WERI-Rb-1 (cell line): ENCODE results near the gene SHROOM3.

Source experiments
- DNase-seq: peaks from one replicate; pipeline ENCODE4 v3.0.0-alpha.2; 2020
- H3K27ac ChIP-seq: fragments of 250-450 bp; sonication (Bioruptor Pico); 2 replicates; pipeline ENCODE4 v1.5.1; 2020; ENCODE audit warnings: mild to moderate bottlenecking, moderate library complexity
- H3K27me3 ChIP-seq: fragments of 250-450 bp; sonication (Bioruptor Pico); 2 replicates; pipeline ENCODE4 v1.5.1; 2021; ENCODE audit warnings: mild to moderate bottlenecking, low read depth, moderate library complexity; ENCODE audit not compliant: insufficient read depth, severe bottlenecking
- H3K36me3 ChIP-seq: fragments of 250-450 bp; sonication (Bioruptor Pico); 2 replicates; pipeline ENCODE4 v1.5.1; 2020; ENCODE audit warnings: mild to moderate bottlenecking, moderate library complexity
- H3K4me3 ChIP-seq: 2 replicates; pipeline ENCODE4 v1.5.1; 2011; ENCODE audit warnings: low read depth, mild to moderate bottlenecking, control low read depth, low read length
- H3K9me3 ChIP-seq: fragments of 250-450 bp; sonication (Bioruptor Pico); 2 replicates; pipeline ENCODE4 v1.5.1; 2021; ENCODE audit warnings: mild to moderate bottlenecking, moderate library complexity; ENCODE audit not compliant: severe bottlenecking
- TF ChIP-seq, protein P1 (sequence below): IDR thresholded peaks from 2 replicates; pipeline ENCODE4 v1.5.1; 2011; ENCODE audit warnings: low read depth, mild to moderate bottlenecking, control low read depth, inconsistent platforms, low read length

The SHROOM3 gene

DNA sequence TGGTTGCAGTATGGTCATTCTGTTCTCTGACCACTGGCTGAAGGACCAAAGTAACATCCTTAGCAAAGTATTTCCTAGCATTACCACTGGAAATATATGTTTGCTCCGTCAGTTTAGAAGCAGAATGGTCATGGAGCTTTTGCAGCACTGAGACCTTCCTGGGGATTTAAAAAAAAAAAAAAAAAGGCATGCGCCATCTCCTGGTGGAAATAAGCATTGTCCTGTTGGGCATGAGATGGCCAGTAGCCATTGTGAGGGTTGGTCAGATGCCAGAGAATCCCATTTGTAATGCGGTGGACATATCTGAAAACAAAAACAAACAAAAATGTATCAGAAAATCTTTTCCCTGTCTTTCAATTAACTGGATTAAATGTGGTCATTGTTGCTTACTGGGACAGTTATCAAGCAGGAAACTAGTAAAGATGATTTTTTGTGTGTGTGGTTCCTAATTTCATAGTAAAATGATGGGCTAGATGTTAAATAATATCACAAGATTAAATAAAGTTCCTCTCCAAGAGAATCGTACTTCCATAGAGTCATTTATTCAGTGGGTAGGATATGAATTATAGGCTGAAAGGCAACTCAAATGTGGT lies 323.4 kb downstream of the SHROOM3 start:
- Histone ChIP-seq H3K27me3 (no peaks in the 10 kb centered on the region), H3K27ac (no peak overlapping the region), H3K4me3 (no peak overlapping the region), H3K36me3 (peaks cover 19% of the 10 kb centered on the region), H3K9me3 (no peaks in the 10 kb centered on the region)
- DNase-seq: no peak
- TF ChIP-seq, protein P1, sequence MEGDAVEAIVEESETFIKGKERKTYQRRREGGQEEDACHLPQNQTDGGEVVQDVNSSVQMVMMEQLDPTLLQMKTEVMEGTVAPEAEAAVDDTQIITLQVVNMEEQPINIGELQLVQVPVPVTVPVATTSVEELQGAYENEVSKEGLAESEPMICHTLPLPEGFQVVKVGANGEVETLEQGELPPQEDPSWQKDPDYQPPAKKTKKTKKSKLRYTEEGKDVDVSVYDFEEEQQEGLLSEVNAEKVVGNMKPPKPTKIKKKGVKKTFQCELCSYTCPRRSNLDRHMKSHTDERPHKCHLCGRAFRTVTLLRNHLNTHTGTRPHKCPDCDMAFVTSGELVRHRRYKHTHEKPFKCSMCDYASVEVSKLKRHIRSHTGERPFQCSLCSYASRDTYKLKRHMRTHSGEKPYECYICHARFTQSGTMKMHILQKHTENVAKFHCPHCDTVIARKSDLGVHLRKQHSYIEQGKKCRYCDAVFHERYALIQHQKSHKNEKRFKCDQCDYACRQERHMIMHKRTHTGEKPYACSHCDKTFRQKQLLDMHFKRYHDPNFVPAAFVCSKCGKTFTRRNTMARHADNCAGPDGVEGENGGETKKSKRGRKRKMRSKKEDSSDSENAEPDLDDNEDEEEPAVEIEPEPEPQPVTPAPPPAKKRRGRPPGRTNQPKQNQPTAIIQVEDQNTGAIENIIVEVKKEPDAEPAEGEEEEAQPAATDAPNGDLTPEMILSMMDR: peak; percentile 64

DNA sequence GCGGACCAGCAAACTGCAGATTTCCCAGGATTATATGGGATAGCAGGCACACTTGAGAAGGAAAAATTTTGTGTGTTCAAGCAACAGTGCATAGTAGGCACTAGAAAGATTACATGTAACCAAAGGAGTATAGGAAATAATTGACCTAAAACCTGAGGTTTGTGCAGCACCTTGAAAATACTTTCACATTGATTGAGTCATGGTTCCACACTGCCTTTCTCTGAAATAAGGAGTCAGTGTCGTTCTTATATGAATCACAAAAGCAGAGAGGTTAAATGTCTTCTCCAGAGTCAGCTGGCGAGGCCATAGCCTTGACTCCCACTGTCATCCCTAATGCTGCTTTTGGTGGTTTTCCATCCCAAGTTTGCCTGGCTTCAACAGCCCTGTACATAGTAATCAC lies 324.0 kb downstream of the SHROOM3 start:
- H3K36me3 ChIP-seq: peaks cover 19% of the 10 kb centered on the region
- H3K27ac ChIP-seq: no peak overlapping the region
- H3K27me3 ChIP-seq: no peaks in the 10 kb centered on the region
- TF ChIP-seq, protein P1: no peak
- no peak for DNase-seq
- H3K4me3 ChIP-seq: no peak overlapping the region
- H3K9me3 ChIP-seq: no peaks in the 10 kb centered on the region

DNA sequence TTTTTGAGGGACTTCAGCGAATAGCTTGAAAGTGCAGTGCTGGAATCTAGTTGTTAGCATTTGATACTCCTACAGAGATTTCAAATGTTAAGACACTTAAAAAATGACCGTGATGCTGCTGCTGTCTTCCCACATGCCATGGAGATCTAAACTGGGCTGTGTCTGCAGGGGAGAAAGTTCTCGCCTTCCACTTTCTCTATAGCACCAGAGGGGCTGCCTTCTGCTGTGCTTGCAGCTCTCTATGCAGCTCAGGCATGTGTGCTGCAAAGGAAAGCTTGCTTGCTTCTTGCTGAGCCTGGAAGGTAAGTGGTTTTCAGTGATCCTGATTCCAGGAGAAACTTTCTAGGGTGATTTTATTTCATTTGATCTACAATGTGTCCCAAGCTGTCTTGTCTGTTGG lies 325.2 kb downstream of the SHROOM3 start:
- Histone ChIP-seq H3K4me3 (no peak overlapping the region), H3K9me3 (no peaks in the 10 kb centered on the region), H3K36me3 (peaks cover 15% of the 10 kb centered on the region), H3K27ac (no peak overlapping the region), H3K27me3 (no peaks in the 10 kb centered on the region)
- TF ChIP-seq, protein P1: no peak
- no peak for DNase-seq

DNA sequence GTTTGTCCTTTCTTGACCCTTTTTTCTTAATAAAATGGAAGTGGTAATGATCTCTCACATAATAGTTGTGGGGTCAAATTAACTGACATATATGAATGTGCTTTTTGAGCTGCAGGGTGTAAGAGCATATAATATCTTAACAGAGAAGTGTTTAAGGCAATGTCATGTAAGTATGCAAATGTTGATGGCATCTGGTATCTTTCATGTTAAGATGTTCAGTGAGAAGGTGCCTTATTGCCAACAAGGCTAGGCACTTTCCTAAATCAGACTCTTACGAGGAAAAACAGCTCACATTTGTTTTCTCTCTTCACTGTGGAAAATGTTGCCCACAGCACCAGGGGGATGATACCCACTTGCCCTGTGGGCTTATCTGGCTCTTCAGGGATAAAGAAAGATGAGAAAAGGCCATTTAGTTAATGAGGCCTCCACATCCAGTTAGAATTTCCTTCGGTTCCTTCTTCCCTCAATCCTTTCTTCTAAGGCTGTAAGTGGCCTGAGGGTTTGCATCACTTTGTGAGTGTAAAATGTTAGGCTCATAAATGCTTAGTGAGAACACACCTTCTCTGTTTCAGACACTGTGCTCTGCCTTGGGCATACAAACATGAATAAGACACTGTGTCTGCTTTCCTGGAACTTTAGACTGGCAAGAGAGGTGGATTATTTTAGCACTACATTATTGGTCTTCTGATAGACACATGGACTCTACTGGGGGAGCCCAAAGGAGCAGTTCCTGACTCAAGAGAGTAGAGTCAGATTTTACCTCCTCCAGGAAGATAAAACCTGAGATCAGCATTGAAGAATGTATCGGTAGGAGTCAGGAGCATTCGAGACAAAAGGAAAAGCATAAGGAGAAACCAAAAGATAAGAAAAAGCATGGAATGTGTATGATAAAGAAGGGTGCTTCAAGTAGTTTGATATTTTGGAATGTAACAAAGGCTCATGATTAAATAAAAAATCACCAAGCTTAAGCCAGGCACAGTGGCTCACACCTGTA lies 327.4 kb downstream of the SHROOM3 start:
- DNase-seq: no peak
- H3K36me3 ChIP-seq: peaks cover 21% of the 10 kb centered on the region
- TF ChIP-seq, protein P1: no peak
- no peaks in the 10 kb centered on the region for H3K9me3 ChIP-seq
- H3K27me3 ChIP-seq: no peaks in the 10 kb centered on the region
- H3K27ac ChIP-seq: no peak overlapping the region
- H3K4me3 ChIP-seq: no peak overlapping the region

DNA sequence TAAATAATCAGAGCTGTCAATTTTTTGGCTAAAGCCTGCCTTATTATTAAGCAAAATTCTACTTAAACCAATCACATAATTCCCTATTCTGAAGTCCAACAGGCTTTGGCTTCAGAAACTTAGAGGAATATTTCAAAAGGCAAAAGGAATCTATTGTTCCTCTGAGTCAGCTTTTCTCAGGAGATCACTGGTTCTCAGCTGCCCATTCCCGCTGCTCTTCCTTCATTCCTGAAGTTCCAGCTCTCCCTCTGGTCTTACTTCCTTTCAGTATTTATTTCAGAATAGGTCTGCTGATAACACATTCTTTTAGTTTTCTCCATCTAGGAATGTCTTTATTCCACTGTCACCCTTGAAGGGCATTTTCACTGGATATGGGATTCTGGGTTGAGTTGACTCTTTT lies 329.2 kb downstream of the SHROOM3 start:
- no peak for DNase-seq
- H3K27ac ChIP-seq: no peak overlapping the region
- no peak overlapping the region for H3K4me3 ChIP-seq
- TF ChIP-seq, protein P1: no peak
- H3K27me3 ChIP-seq: no peaks in the 10 kb centered on the region
- no peaks in the 10 kb centered on the region for H3K9me3 ChIP-seq
- peaks cover 22% of the 10 kb centered on the region for H3K36me3 ChIP-seq
